ENCODE results near the gene RSBN1.

DNA sequence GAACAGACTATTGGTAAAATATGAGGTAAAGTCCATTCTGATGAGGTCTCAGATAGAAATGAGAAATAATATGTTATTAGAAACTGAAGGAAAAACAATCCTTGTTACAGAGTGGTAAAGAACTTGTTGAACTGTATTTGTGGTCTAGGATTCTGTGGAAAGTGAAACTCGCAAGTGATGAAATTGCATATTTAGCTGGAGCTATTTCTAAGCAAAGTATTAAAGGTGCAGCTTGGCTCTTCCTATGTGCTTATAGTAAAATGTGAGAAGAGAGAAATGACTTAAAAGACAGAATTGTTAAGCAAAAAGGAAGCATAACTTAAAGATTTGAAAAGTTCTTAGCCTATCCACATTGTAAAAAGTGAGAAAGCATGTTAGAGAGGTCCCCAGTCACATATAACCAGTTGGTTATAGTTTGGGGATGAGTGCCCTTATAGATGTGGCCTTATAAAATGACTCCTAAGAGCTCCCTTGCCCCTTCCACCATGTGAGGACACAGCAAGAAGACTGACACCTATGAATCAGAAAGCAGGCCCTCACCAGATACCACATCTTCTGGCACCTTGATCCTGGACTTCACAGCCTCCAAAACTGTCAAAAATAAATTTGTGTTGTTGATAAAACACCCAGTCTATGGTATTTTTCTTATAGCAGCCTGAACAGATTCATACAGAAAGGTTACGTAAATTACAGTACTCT lies 77.8 kb downstream of the RSBN1 start:
- TF ChIP-seq, protein P1, sequence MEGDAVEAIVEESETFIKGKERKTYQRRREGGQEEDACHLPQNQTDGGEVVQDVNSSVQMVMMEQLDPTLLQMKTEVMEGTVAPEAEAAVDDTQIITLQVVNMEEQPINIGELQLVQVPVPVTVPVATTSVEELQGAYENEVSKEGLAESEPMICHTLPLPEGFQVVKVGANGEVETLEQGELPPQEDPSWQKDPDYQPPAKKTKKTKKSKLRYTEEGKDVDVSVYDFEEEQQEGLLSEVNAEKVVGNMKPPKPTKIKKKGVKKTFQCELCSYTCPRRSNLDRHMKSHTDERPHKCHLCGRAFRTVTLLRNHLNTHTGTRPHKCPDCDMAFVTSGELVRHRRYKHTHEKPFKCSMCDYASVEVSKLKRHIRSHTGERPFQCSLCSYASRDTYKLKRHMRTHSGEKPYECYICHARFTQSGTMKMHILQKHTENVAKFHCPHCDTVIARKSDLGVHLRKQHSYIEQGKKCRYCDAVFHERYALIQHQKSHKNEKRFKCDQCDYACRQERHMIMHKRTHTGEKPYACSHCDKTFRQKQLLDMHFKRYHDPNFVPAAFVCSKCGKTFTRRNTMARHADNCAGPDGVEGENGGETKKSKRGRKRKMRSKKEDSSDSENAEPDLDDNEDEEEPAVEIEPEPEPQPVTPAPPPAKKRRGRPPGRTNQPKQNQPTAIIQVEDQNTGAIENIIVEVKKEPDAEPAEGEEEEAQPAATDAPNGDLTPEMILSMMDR (IDR thresholded peaks at IDR 0.05), result no peak
- no peak for TF ChIP-seq EP300 (IDR thresholded peaks at IDR 0.05)
- TF ChIP-seq POLR2AphosphoS5 (IDR thresholded peaks at IDR 0.05), result no peak

Measured in esophagus muscularis mucosa (tissue), 4 donors.